Liver (tissue), 3 donors: ENCODE data around the gene LMX1B.

ENCODE experiments used
- ATF3 ChIP-seq: IDR thresholded peaks from 2 replicates; pipeline ENCODE4 v1.6.1; 2016; ENCODE audit warnings: antibody characterized with exemption
- CTCF ChIP-seq: fragments of 150-350 bp; IDR thresholded peaks from 2 replicates; pipeline ENCODE4 v1.5.1; 2017; ENCODE audit warnings: improper control_type of control experiment, low read depth, low read length; ENCODE audit not compliant: missing input control
- EGR1 ChIP-seq, 2 donors: IDR thresholded peaks; 2 replicates each; pipeline ENCODE4 v1.6.1; 2016 to 2018; ENCODE audit warnings: antibody characterized with exemption in 2 of 2, low read depth in 2 of 2
- HNF4A ChIP-seq, 2 donors: conservative IDR thresholded peaks; 2 replicates each; pipeline ENCODE4 v1.6.1; 2016; ENCODE audit warnings: antibody characterized with exemption in 2 of 2, mild to moderate bottlenecking in 2 of 2
- RAD21 ChIP-seq, 2 donors: IDR thresholded peaks; 2 replicates each; pipeline ENCODE4 v1.6.1; 2016; ENCODE audit warnings: antibody characterized with exemption in 2 of 2, mild to moderate bottlenecking in 2 of 2
- RXRA ChIP-seq, 2 donors: IDR thresholded peaks; 2 replicates each; pipeline ENCODE4 v1.6.1; 2017 to 2018; ENCODE audit warnings: antibody characterized with exemption in 2 of 2, mild to moderate bottlenecking in 1 of 2
- donor health status: healthy.
- donor health status: healthy.

GRCh38 chr9:126650404-126651341, 36.9 kb downstream of the LMX1B start:
- no peak for TF ChIP-seq CTCF
- no peak for TF ChIP-seq EGR1 (IDR thresholded peaks at IDR 0.05; ENCODE audit: low read depth in 2 of 2)
- TF ChIP-seq HNF4A (conservative IDR thresholded peaks at IDR 0.05), result no peak
- TF ChIP-seq ATF3, result no peak
- no peak for TF ChIP-seq RXRA (IDR thresholded peaks at IDR 0.05)
- TF ChIP-seq RAD21 (IDR thresholded peaks at IDR 0.05), result no peak
